Activated T-helper 2 cell treated with anti-CD3 and anti-CD28 coated beads, Interferon-gamma antibody, Interleukin-2, Interleukin-4, amounts not matched to agents 10 μg/mL and 5 μg/mL and 100 μg/mL, durations not matched to agents 14 hours and 24 hours and 36 hours (primary cell): ENCODE measurements around the gene PGRMC2. TPM values are rescaled to one million over a fixed set of nuclear protein-coding genes. Genes with fewer than 3 reads are reported as not detected.
"Not testable (repeated sequence)": the region's sequence is repeated elsewhere in the genome, so short reads cannot be mapped to it uniquely, and the experiment has no call there.

Experiments used
- DNase-seq: peaks from one replicate; pipeline ENCODE4 v3.0.0; 2021; ENCODE audit warnings: low spot score
- H3K27ac Mint-ChIP-seq: one replicate; pipeline ENCODE4 v1.8.0; 2021; ENCODE audit warnings: mixed read lengths
- H3K27me3 Mint-ChIP-seq: one replicate; pipeline ENCODE4 v1.8.0; 2021; ENCODE audit warnings: low read depth, mixed read lengths
- H3K36me3 Mint-ChIP-seq: one replicate; pipeline ENCODE4 v1.8.0; 2021; ENCODE audit warnings: low read depth, mixed read lengths
- H3K4me1 Mint-ChIP-seq: one replicate; pipeline ENCODE4 v1.8.0; 2021; ENCODE audit warnings: low read depth, mixed read lengths
- H3K4me3 Mint-ChIP-seq: one replicate; pipeline ENCODE4 v1.8.0; 2021; ENCODE audit warnings: low read depth, mild to moderate bottlenecking, moderate library complexity, mixed read lengths
- H3K9me3 Mint-ChIP-seq: one replicate; pipeline ENCODE4 v1.8.0; 2021; ENCODE audit warnings: mixed read lengths
- intact Hi-C: fragments of 100-400 bp; cut with micrococcal nuclease; formaldehyde crosslinking; loops from one replicate; pipeline ENCODE4 v1.15.1; 2023
- total RNA-seq: library from RNA; stranded (reverse); gene quantifications from 2 replicates; pipeline ENCODE4 v1.2.3, GENCODE V29; 2022

The PGRMC2 gene
- total RNA-seq, 1 donor from 2014 or later, result 45.0 TPM

GRCh38 chr4:128281354-128281753, 6.3 kb downstream of the PGRMC2 start:
- Mint-ChIP-seq H3K9me3 (no peaks in the 10 kb centered on the region), H3K4me3 (no peak overlapping the region), H3K27ac (no peak overlapping the region), H3K36me3 (peaks cover 63% of the 10 kb centered on the region), H3K27me3 (no peaks in the 10 kb centered on the region), H3K4me1 (peaks cover 38% of the 10 kb centered on the region)
- intact Hi-C loops, result no loop called here
- no peak for DNase-seq

DNA sequence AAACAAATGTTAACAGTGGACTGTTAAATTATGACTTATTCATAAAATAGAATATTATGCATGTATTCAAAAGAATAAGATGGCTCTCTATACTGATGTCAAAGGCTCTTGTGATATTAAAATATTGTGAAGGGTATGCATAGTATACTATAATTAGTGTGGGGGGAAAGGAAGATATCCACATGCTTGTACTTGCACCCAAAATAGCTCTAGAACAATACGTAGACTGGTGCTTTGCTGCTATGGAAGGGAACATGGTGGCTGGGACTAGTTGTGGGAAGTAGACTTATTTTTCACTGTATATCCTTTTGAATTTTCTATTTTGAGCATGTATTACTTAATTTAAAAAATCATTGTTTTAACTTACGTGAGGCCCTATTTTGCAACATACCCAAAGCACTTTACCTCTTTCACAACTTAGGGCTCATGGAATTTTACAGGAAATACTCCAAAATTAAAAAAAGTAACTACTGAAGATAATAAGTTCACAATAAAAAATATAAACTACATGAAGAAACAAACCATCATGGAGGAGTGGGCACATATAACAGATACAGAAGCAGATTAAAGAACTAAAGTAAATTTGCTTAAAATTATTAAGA, 7.9 kb downstream of the PGRMC2 start:
- no peak overlapping the region for H3K4me3 Mint-ChIP-seq
- H3K36me3 Mint-ChIP-seq, result peaks cover 53% of the 10 kb centered on the region
- peak overlapping the region; percentile 21 for H3K27ac Mint-ChIP-seq
- H3K9me3 Mint-ChIP-seq, result no peaks in the 10 kb centered on the region
- H3K4me1 Mint-ChIP-seq, result peaks cover 26% of the 10 kb centered on the region
- DNase-seq, result no peak
- intact Hi-C loops, result no loop called here
- H3K27me3 Mint-ChIP-seq, result no peaks in the 10 kb centered on the region

DNA sequence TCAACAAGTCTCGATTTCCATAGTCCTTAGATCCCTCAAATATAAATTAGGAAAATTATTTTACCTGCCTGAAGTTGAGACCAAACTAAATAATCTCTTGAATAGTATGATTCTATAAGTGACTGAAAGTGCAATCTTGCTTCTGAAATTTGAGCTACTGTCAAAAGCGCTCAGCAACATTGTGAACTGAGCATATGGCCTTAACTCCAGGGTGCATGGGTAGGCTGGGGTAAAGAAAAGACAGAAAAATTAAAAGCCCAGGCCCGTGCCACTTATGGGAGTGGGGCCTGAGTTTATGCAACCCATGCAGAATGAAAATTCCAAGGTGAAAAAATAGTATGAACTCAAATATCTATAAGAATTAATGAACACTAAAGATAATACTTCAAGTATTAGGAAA, 9.8 kb downstream of the PGRMC2 start:
- intact Hi-C loops, result no loop called here
- no peaks in the 10 kb centered on the region for H3K9me3 Mint-ChIP-seq
- DNase-seq, result no peak
- H3K27ac Mint-ChIP-seq, result no peak overlapping the region
- H3K27me3 Mint-ChIP-seq, result no peaks in the 10 kb centered on the region
- peaks cover 20% of the 10 kb centered on the region for H3K4me1 Mint-ChIP-seq
- H3K36me3 Mint-ChIP-seq, result peaks cover 47% of the 10 kb centered on the region
- no peak overlapping the region for H3K4me3 Mint-ChIP-seq

- H3K9me3 Mint-ChIP-seq, result no peaks in the 10 kb centered on the region
- peaks cover 9% of the 10 kb centered on the region for H3K4me1 Mint-ChIP-seq
- peaks cover 46% of the 10 kb centered on the region for H3K36me3 Mint-ChIP-seq
- no peak overlapping the region for H3K27ac Mint-ChIP-seq
- H3K27me3 Mint-ChIP-seq, result no peaks in the 10 kb centered on the region
- intact Hi-C loops, result no loop called here
- no peak for DNase-seq
- H3K4me3 Mint-ChIP-seq, result no peak overlapping the region
Measured at GRCh38 chr4:128275346-128275745, 12.3 kb downstream of the PGRMC2 start.

DNA sequence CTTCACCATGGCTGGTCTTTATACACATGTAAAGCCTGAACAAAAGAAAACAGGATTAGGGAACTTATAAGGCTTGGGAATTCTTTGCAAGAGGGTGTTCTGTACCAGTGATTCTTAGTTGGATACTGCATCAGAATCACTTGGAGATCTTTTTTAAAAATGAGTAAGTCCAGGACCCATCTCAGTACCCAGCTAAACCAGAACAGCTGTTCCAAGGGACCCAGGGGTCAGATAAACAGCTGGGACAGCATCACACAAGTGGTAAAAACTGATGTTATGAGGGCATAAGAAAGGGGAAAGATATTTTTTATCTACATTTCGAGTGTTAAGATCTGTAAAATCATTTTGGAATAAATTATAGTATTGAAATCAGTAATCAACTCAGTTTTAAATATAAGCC, 16.1 kb downstream of the PGRMC2 start:
- H3K36me3 Mint-ChIP-seq, result peaks cover 34% of the 10 kb centered on the region
- no peak overlapping the region for H3K4me3 Mint-ChIP-seq
- no peaks in the 10 kb centered on the region for H3K27me3 Mint-ChIP-seq
- DNase-seq, result no peak
- intact Hi-C loops, result no loop called here
- no peaks in the 10 kb centered on the region for H3K4me1 Mint-ChIP-seq
- no peak overlapping the region for H3K27ac Mint-ChIP-seq
- H3K9me3 Mint-ChIP-seq, result no peaks in the 10 kb centered on the region

- peaks cover 30% of the 10 kb centered on the region for H3K36me3 Mint-ChIP-seq
- no peak for DNase-seq
- no peaks in the 10 kb centered on the region for H3K4me1 Mint-ChIP-seq
- no peak overlapping the region for H3K27ac Mint-ChIP-seq
- H3K4me3 Mint-ChIP-seq, result no peak overlapping the region
- intact Hi-C loops, result no loop called here
- no peaks in the 10 kb centered on the region for H3K27me3 Mint-ChIP-seq
- H3K9me3 Mint-ChIP-seq, result peaks cover 11% of the 10 kb centered on the region
Measured at GRCh38 chr4:128268970-128269369, 18.6 kb downstream of the PGRMC2 start.

GRCh38 chr4:128267745-128268144, 19.9 kb downstream of the PGRMC2 start:
- Mint-ChIP-seq H3K27me3 (peaks cover 1% of the 10 kb centered on the region), H3K4me3 (no peak overlapping the region), H3K27ac (no peak overlapping the region), H3K36me3 (peaks cover 25% of the 10 kb centered on the region), H3K9me3 (peaks cover 11% of the 10 kb centered on the region), H3K4me1 (no peaks in the 10 kb centered on the region)
- DNase-seq, result no peak
- intact Hi-C loops, result no loop called here

DNA sequence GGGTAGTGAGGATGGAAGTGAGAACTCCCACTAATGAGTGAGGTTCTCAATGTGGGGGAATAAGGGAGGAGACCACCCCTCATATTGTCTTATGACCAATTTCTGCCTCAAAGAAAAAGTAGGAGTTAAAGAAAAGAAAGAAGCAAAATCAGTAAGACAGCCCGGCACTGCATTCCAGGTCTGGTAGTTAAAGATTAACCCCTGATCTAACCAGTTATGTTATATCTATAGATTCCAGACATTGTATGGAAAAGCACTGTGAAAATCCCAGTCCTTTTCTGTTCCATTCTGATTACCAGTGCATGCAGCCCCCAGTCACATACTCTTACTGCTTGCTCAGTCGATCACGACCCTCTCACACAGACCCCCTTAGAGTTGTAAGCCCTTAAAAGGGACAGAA, 20.4 kb downstream of the PGRMC2 start:
- H3K4me3 Mint-ChIP-seq, H3K27ac Mint-ChIP-seq, H3K4me1 Mint-ChIP-seq, intact Hi-C loops, DNase-seq, H3K27me3 Mint-ChIP-seq: not testable (repeated sequence)
- Mint-ChIP-seq H3K9me3 (peaks cover 11% of the 10 kb centered on the region), H3K36me3 (peaks cover 20% of the 10 kb centered on the region)

- H3K4me1 Mint-ChIP-seq, H3K27ac Mint-ChIP-seq, DNase-seq, H3K4me3 Mint-ChIP-seq, H3K27me3 Mint-ChIP-seq, intact Hi-C loops, H3K36me3 Mint-ChIP-seq: not testable (repeated sequence)
- H3K9me3 Mint-ChIP-seq, result peaks cover 11% of the 10 kb centered on the region
Measured at GRCh38 chr4:128265550-128265949, 22.1 kb downstream of the PGRMC2 start.

DNA sequence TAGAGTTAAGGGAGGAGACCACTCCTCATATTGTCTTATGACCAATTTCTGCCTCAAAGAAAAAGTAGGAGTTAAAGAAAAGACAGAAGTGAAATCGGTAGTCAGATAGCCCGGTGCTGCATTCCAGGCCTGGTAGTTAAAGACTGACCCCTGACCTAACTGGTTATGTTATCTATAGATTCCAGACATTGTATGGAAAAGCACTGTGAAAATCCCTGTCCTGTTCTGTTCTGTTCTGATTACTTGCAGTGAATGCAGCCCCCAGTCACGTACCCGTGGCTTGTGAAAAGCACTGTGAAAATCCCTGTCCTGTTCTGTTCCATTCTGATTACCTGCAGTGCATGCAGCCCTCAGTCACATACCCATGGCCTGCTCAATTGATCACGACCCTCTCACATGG, 27.7 kb downstream of the PGRMC2 start:
- intact Hi-C loops, H3K27me3 Mint-ChIP-seq, H3K27ac Mint-ChIP-seq, H3K9me3 Mint-ChIP-seq, DNase-seq, H3K4me3 Mint-ChIP-seq, H3K4me1 Mint-ChIP-seq, H3K36me3 Mint-ChIP-seq: not testable (repeated sequence)

DNA sequence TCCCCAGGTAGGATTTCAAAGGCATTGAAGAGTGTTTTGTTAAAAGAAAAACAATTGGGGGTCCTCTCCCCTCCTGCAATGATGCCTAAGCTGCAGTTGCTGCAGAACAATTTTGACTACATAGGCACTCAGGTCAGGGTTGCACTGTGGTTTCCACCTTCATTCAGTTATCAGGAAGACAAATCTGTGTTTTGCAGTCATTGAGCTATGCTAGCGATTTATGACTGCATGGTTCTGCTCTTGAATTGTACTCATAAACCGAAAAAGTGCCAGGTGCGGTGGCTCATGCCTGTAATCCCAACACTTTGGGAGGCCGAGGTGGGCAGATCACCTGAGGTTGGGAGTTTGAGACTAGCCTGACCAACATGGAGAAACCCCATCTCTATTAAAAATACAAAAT, 29.4 kb downstream of the PGRMC2 start:
- H3K4me3 Mint-ChIP-seq, H3K4me1 Mint-ChIP-seq, H3K36me3 Mint-ChIP-seq, H3K9me3 Mint-ChIP-seq, DNase-seq, H3K27me3 Mint-ChIP-seq, H3K27ac Mint-ChIP-seq, intact Hi-C loops: not testable (repeated sequence)

DNA sequence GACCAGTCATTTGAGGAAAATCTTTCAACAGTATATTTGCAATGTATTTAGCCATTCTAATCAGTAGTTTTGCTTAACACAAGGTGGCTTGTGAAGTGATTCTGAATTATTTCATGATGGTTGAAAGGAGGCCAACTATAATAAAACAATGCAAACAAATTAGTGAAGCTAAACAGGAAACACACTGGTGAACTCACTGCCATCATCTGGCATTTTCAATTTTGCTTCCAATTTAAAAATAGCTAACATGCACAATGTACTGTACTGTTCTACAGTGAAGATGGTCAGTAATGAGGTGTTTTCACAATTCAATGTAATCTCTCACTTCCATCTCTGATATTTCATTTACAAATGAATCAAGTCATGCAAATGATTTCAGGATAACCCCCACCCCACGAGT, 31.1 kb downstream of the PGRMC2 start:
- no peak overlapping the region for H3K4me3 Mint-ChIP-seq
- H3K27me3 Mint-ChIP-seq, result peaks cover 2% of the 10 kb centered on the region
- no peak for DNase-seq
- no peaks in the 10 kb centered on the region for H3K4me1 Mint-ChIP-seq
- intact Hi-C loops, result no loop called here
- H3K9me3 Mint-ChIP-seq, result no peaks in the 10 kb centered on the region
- H3K36me3 Mint-ChIP-seq, result no peaks in the 10 kb centered on the region
- no peak overlapping the region for H3K27ac Mint-ChIP-seq

DNA sequence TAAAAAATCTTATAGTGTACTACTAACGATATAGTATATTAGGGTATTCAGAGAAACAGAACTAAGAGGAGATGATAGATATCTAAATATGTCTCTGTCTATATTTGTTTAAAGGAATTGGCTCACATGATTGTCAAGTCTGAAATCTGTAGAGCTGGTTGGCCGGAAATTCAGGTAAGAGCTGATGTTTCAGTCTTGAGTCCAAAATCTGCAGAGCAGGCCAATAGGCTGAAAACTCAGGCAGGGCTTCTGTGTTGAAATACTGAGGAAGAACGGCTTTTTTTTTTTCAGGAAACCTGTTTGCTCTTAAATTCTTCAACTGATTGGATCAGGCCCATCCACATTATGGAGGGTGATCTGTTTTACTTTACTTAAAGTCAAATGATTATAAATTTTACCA, 31.7 kb downstream of the PGRMC2 start:
- DNase-seq, result no peak
- Mint-ChIP-seq H3K27me3 (peaks cover 2% of the 10 kb centered on the region), H3K36me3 (no peaks in the 10 kb centered on the region), H3K4me1 (no peaks in the 10 kb centered on the region), H3K4me3 (no peak overlapping the region), H3K9me3 (no peaks in the 10 kb centered on the region), H3K27ac (no peak overlapping the region)
- intact Hi-C loops, result no loop called here
